Fibroblast of lung (primary cell): ENCODE data around the gene PTEN. TPM values are rescaled to one million over a fixed set of nuclear protein-coding genes. Genes with fewer than 3 reads are reported as not detected.

Experiments
- DNase-seq, 2 donors: peaks; one replicate each; pipeline versions ENCODE4 v3.0.0 to v3.0.0-alpha.2; 2010; ENCODE audit warnings: low read depth in 2 of 2
- H2AFZ ChIP-seq: 2 replicates; pipeline ENCODE4 v1.5.1; 2012; ENCODE audit warnings: low read length, control low read depth, inconsistent platforms
- H3K27ac ChIP-seq: 2 replicates; pipeline ENCODE4 v1.5.1; 2011; ENCODE audit warnings: low read length, control low read depth; ENCODE audit not compliant: insufficient read depth
- H3K27me3 ChIP-seq: 2 replicates; pipeline ENCODE4 v1.5.1; 2011; ENCODE audit warnings: mild to moderate bottlenecking, low read length; ENCODE audit not compliant: control insufficient read depth, insufficient read depth
- H3K36me3 ChIP-seq: 2 replicates; pipeline ENCODE4 v1.5.1; 2011; ENCODE audit warnings: low read length; ENCODE audit not compliant: control insufficient read depth, insufficient read depth
- H3K4me1 ChIP-seq: 2 replicates; pipeline ENCODE4 v1.5.1; 2011; ENCODE audit warnings: low read length; ENCODE audit not compliant: control insufficient read depth, insufficient read depth; ENCODE audit errors: extremely low read depth
- H3K4me2 ChIP-seq: 2 replicates; pipeline ENCODE4 v1.5.1; 2011; ENCODE audit warnings: low read length, control low read depth; ENCODE audit not compliant: insufficient read depth; ENCODE audit errors: extremely low read depth
- H3K4me3 ChIP-seq, 4 experiments: fragments of 200-600 bp in 1 of 4; sonication (generic) in 1 of 4; replicated peaks in 1 of 4; 2 replicates each; pipeline ENCODE4 v1.5.1; 2011 to 2016; ENCODE audit warnings: low read length in 4 of 4, low read depth in 3 of 4, mild to moderate bottlenecking in 3 of 4, control low read depth in 2 of 4, inconsistent platforms in 1 of 4, mixed read lengths in 1 of 4; ENCODE audit not compliant: insufficient read depth in 1 of 4; ENCODE audit errors: control extremely low read depth in 1 of 4
- H3K79me2 ChIP-seq: 2 replicates; pipeline ENCODE4 v1.5.1; 2012; ENCODE audit warnings: mild to moderate bottlenecking, low read length, inconsistent platforms; ENCODE audit not compliant: control insufficient read depth, insufficient read depth
- H3K9ac ChIP-seq: 2 replicates; pipeline ENCODE4 v1.5.1; 2011; ENCODE audit warnings: mild to moderate bottlenecking, low read length, control low read depth; ENCODE audit not compliant: insufficient read depth
- H3K9me3 ChIP-seq: 2 replicates; pipeline ENCODE4 v1.5.1; 2012; ENCODE audit warnings: low read depth, low read length; ENCODE audit not compliant: control insufficient read depth, insufficient read depth
- H4K20me1 ChIP-seq: 2 replicates; pipeline ENCODE4 v1.5.1; 2011; ENCODE audit warnings: low read length; ENCODE audit not compliant: control insufficient read depth, insufficient read depth; ENCODE audit errors: extremely low read depth
- CTCF ChIP-seq, 2 donors: IDR thresholded peaks in 1 of 2; conservative IDR thresholded peaks in 1 of 2; 1 replicate in 1 of 2; 2 replicates in 1 of 2; pipeline ENCODE4 v1.5.1; 2011 to 2012; ENCODE audit warnings: low read length in 2 of 2, control low read depth in 1 of 2, inconsistent platforms in 1 of 2, low read depth in 1 of 2, mild to moderate bottlenecking in 1 of 2
- EZH2 ChIP-seq: IDR thresholded peaks from 2 replicates; pipeline ENCODE4 v1.5.1; 2012; ENCODE audit warnings: low read length, control low read depth, mild to moderate bottlenecking; ENCODE audit errors: missing control alignments
- polyA plus RNA-seq, 2 donors: library from polyadenylated mRNA; depleted of rRNA in 1 of 2; stranded (reverse) in 1 of 2; unstranded in 1 of 2; fragments of >200 nt; gene quantifications; 2 replicates each; pipeline ENCODE4 v1.2.1, GENCODE V29; 2011 to 2012; ENCODE audit warnings: missing spikeins in 1 of 2
- total RNA-seq: library from RNA; depleted of rRNA; stranded (reverse); fragments of >200 nt; gene quantifications from 2 replicates; pipeline ENCODE4 v1.2.1, GENCODE V29; 2014

PTEN gene
- total and polyA plus RNA-seq, 2 donors (not counting 1 experiment from before 2014, with no cell fraction given) = 60.2 to 200 TPM

DNA sequence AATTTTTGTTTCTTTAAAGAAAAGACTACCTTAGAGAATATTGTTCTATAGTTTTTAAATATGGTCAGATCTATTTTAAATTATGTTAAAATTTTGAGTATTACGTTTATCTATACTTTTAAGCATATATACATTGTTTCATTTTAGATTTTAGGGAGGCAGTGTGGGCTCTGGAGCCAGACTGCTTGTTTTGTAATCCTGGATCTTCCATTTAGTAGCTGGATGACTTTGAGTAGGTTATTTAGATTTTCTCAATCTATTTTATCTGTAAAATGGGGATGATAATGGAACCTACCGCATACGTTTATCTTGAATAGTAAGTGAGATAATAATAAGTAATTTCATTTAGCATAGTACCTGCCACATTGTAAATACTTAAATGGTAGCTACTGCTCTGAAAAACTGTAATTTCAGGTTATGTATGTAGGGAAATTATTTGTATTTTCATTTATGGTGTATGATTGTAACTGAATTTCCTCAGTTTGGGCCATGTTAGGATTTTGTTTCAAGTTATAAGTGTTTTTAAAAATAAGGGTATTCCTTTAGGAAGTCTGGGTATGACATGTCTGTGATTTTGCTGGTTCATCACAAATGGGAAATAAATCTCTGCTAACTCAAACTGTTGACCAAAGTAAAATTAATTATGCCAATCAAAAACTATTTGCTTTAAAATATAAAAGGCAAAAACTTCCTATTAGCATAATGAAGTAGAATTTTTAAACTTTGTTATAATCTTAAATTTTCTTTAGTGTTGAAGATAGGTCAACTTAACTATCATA, 6.5 kb downstream of the PTEN start:
- H3K27ac ChIP-seq = no peak overlapping the region
- H3K4me3 ChIP-seq = peak overlapping the region in 3 of 4 experiments; percentile 10 to 85 (median 12)

GRCh38 chr10:87872828-87873227, 9.4 kb downstream of the PTEN start:
- Histone ChIP-seq H3K27me3 (no peaks in the 10 kb centered on the region), H3K9ac (no peak overlapping the region), H2AFZ (no peak overlapping the region), H4K20me1 (peaks cover 2% of the 10 kb centered on the region), H3K27ac (no peak overlapping the region), H3K4me2 (peak overlapping the region; percentile 66), H3K79me2 (peaks cover 99% of the 10 kb centered on the region), H3K4me1 (peaks cover 9% of the 10 kb centered on the region), H3K9me3 (no peaks in the 10 kb centered on the region), H3K4me3 (no peak overlapping the region), H3K36me3 (no peaks in the 10 kb centered on the region)
- DNase-seq = no peak
- no peak for TF ChIP-seq CTCF (conservative IDR thresholded peaks at IDR 0.05 in 1 of 2, IDR thresholded peaks at IDR 0.05 in 1 of 2; ENCODE audit: low read depth in 1 of 2, low read length in 2 of 2)
- TF ChIP-seq EZH2 = no peak

More for the DNA sequence above, 6.5 kb downstream of the PTEN start:
- Histone ChIP-seq H3K4me1 (peaks cover 7% of the 10 kb centered on the region), H2AFZ (no peak overlapping the region), H3K9ac (no peak overlapping the region), H4K20me1 (peaks cover 10% of the 10 kb centered on the region), H3K9me3 (no peaks in the 10 kb centered on the region), H3K27me3 (no peaks in the 10 kb centered on the region), H3K36me3 (no peaks in the 10 kb centered on the region), H3K4me2 (peak overlapping the region; percentile 73), H3K79me2 (peaks cover 100% of the 10 kb centered on the region)
- TF ChIP-seq EZH2 = no peak
- TF ChIP-seq CTCF (conservative IDR thresholded peaks at IDR 0.05 in 1 of 2, IDR thresholded peaks at IDR 0.05 in 1 of 2; ENCODE audit: low read depth in 1 of 2, low read length in 2 of 2) = no peak
- no peak for DNase-seq

DNA sequence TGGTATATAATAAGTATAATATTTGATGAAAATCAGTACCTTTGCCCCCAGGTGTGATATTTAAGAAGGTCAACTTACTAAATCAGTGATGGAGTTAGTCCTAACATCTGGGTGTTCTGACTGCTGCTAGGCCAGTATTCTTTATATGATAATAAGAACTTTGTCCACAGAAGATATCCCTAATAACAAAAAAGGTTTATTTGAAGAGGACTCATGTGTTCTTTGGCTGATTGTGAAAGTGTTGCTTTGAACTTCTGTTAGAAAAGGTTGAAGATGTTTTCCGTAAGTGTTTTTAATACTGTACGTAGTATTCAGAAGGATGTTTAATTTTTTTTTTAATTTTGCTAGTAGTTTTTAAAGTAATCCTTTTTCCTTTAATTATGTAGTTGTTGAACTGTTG, 10.2 kb downstream of the PTEN start:
- Histone ChIP-seq H3K9me3 (no peaks in the 10 kb centered on the region), H3K36me3 (no peaks in the 10 kb centered on the region), H2AFZ (no peak overlapping the region), H3K79me2 (peaks cover 99% of the 10 kb centered on the region), H3K27me3 (no peaks in the 10 kb centered on the region), H4K20me1 (peaks cover 2% of the 10 kb centered on the region), H3K4me3 (peak overlapping the region in 2 of 4 experiments; percentile 7 to 25), H3K27ac (no peak overlapping the region), H3K4me1 (peaks cover 9% of the 10 kb centered on the region), H3K4me2 (peak overlapping the region; percentile 66), H3K9ac (no peak overlapping the region)
- TF ChIP-seq CTCF (conservative IDR thresholded peaks at IDR 0.05 in 1 of 2, IDR thresholded peaks at IDR 0.05 in 1 of 2; ENCODE audit: low read depth in 1 of 2, low read length in 2 of 2) = no peak
- no peak for TF ChIP-seq EZH2
- DNase-seq = no peak
